ENCODE measurements around the gene ASIP. TPM values are rescaled to one million over a fixed set of nuclear protein-coding genes. Genes with fewer than 3 reads are reported as not detected.

The ASIP gene
- total RNA-seq, 1 experiment from 2014 or later: not detected

DNA sequence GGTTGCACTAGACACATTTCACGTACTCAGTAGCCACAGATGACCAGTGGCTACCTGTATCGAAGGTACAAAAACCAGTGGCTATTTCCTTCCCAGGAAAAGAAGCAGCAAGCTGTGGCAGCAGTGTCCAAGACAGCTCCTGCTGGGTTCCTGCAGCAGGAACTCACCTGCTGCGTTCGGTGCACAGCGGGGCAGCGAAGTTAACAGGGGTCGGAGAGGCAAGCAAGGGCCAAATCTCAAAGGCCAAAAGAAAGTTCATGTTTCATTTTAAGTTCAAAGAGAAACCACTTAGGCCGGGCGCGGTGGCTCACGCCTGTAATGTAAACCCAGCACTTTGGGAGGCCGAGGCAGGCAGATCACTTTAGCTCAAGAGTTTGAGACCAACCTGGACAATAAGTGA is 26.9 kb downstream of the ASIP start:
- no peaks in the 10 kb centered on the region for H3K4me1 Mint-ChIP-seq (ENCODE audit: low read depth, unreplicated experiment)
- no peak overlapping the region for H3K4me3 ChIP-seq (ENCODE audit: low read depth, low read length)
- no peaks in the 10 kb centered on the region for H3K9me3 ChIP-seq
- no peaks in the 10 kb centered on the region for H3K36me3 ChIP-seq (ENCODE audit: control insufficient read depth, insufficient read depth, low read length)
- no peaks in the 10 kb centered on the region for H3K27me3 Mint-ChIP-seq (ENCODE audit: insufficient read depth, unreplicated experiment)
- TF ChIP-seq, protein P1, sequence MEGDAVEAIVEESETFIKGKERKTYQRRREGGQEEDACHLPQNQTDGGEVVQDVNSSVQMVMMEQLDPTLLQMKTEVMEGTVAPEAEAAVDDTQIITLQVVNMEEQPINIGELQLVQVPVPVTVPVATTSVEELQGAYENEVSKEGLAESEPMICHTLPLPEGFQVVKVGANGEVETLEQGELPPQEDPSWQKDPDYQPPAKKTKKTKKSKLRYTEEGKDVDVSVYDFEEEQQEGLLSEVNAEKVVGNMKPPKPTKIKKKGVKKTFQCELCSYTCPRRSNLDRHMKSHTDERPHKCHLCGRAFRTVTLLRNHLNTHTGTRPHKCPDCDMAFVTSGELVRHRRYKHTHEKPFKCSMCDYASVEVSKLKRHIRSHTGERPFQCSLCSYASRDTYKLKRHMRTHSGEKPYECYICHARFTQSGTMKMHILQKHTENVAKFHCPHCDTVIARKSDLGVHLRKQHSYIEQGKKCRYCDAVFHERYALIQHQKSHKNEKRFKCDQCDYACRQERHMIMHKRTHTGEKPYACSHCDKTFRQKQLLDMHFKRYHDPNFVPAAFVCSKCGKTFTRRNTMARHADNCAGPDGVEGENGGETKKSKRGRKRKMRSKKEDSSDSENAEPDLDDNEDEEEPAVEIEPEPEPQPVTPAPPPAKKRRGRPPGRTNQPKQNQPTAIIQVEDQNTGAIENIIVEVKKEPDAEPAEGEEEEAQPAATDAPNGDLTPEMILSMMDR (IDR thresholded peaks at IDR 0.05; ENCODE audit: insufficient read depth in 1 of 2, low read depth in 1 of 2, low read length in 1 of 2, severe bottlenecking in 1 of 2, unreplicated experiment in 1 of 2): no peak
- H3K36me3 Mint-ChIP-seq (ENCODE audit: insufficient read depth, unreplicated experiment): peaks cover 54% of the 10 kb centered on the region
- H3K27ac Mint-ChIP-seq (ENCODE audit: unreplicated experiment): no peak overlapping the region
- H3K4me3 Mint-ChIP-seq (ENCODE audit: unreplicated experiment): no peak overlapping the region
- BruUV-seq (replicated peaks): no TSS peak
- no peak for DNase-seq
- CTCF ChIA-PET: interaction anchor here (1.0 to 1.3 kb wide), 2 partner anchors 44 to 78 kb away, joined by 3 to 5 read pairs; no protein-coding TSS in a partner anchor
- intact Hi-C loops (cut with micrococcal nuclease; ENCODE audit: unreplicated experiment): no loop called here
- no peaks in the 10 kb centered on the region for H3K9me3 Mint-ChIP-seq (ENCODE audit: unreplicated experiment)
- no peaks in the 10 kb centered on the region for H3K27me3 ChIP-seq (replicated peaks; ENCODE audit: control insufficient read depth, insufficient read depth, low read length)
- POLR2A ChIA-PET: no interaction called here
- no peaks in the 10 kb centered on the region for H3K4me1 ChIP-seq

DNA sequence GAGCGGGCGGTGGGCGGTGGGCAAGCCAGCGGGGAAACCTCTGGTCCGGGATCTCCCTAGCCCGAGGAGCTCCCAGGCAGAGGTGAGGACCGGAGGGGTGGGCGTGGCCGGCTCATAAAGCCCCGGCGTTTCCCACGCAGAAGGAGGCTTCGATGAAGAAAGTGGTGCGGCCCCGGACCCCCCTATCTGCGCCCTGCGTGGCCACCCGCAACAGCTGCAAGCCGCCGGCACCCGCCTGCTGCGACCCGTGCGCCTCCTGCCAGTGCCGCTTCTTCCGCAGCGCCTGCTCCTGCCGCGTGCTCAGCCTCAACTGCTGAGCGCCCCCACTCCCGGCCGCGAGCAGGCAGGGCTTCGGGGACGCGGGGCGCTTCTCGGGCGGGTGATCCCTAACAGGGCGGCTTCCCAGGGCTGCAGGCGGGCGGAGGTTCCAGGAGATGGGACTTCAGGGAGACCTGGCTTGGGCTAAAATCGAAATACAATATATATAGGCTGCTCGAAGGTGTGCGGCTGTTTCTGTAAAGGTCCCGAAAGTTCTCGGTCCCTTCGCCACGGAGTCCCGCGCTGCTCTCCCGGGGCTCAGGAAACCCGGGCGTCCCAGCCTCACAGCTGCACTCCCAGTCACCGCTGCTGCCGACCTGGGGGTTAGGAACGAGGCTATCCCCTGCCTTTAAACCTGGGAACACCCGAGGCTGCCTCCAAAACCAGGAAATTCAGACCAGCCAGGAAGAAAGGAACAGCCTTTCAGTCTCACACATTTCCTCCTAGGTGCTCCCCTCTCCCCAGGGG is 27.8 kb downstream of the ASIP start:
- H3K4me1 Mint-ChIP-seq (ENCODE audit: low read depth, unreplicated experiment): no peaks in the 10 kb centered on the region
- BruUV-seq (replicated peaks): no TSS peak
- peaks cover 63% of the 10 kb centered on the region for H3K36me3 Mint-ChIP-seq (ENCODE audit: insufficient read depth, unreplicated experiment)
- CTCF ChIA-PET: no interaction called here
- TF ChIP-seq, protein P1 (IDR thresholded peaks at IDR 0.05; ENCODE audit: insufficient read depth in 1 of 2, low read depth in 1 of 2, low read length in 1 of 2, severe bottlenecking in 1 of 2, unreplicated experiment in 1 of 2): no peak
- no peak overlapping the region for H3K4me3 Mint-ChIP-seq (ENCODE audit: unreplicated experiment)
- Histone ChIP-seq H3K4me1 (no peaks in the 10 kb centered on the region), H3K9me3 (no peaks in the 10 kb centered on the region), H3K4me3 (ENCODE audit: low read depth, low read length) (no peak overlapping the region), H3K27me3 (replicated peaks; ENCODE audit: control insufficient read depth, insufficient read depth, low read length) (no peaks in the 10 kb centered on the region), H3K36me3 (ENCODE audit: control insufficient read depth, insufficient read depth, low read length) (no peaks in the 10 kb centered on the region; the same call in 1 of the 2 replicates)
- peak overlapping the region; percentile 16 for H3K27ac Mint-ChIP-seq (ENCODE audit: unreplicated experiment)
- H3K27me3 Mint-ChIP-seq (ENCODE audit: insufficient read depth, unreplicated experiment): no peaks in the 10 kb centered on the region
- no peak for DNase-seq
- H3K9me3 Mint-ChIP-seq (ENCODE audit: unreplicated experiment): no peaks in the 10 kb centered on the region
- intact Hi-C loops (cut with micrococcal nuclease; ENCODE audit: unreplicated experiment): no loop called here
- POLR2A ChIA-PET: interaction anchor here (0.7 kb wide), 1 partner anchor 988 kb away, joined by 3 read pairs; no protein-coding TSS in a partner anchor

- no peaks in the 10 kb centered on the region for H3K27me3 Mint-ChIP-seq (ENCODE audit: insufficient read depth, unreplicated experiment)
- DNase-seq: no peak
- ChIA-PET POLR2A (no interaction called here), CTCF (interaction anchor here (0.8 kb wide), 2 partner anchors 41 to 80 kb away, joined by 3 read pairs; no protein-coding TSS in a partner anchor)
- Histone ChIP-seq H3K27me3 (replicated peaks; ENCODE audit: control insufficient read depth, insufficient read depth, low read length) (no peaks in the 10 kb centered on the region), H3K4me3 (ENCODE audit: low read depth, low read length) (no peak overlapping the region), H3K9me3 (no peaks in the 10 kb centered on the region), H3K36me3 (ENCODE audit: control insufficient read depth, insufficient read depth, low read length) (no peaks in the 10 kb centered on the region; the same call in 1 of the 2 replicates), H3K4me1 (no peaks in the 10 kb centered on the region)
- H3K27ac Mint-ChIP-seq (ENCODE audit: unreplicated experiment): no peak overlapping the region
- no TSS peak for BruUV-seq (replicated peaks)
- no peaks in the 10 kb centered on the region for H3K9me3 Mint-ChIP-seq (ENCODE audit: unreplicated experiment)
- intact Hi-C loops (cut with micrococcal nuclease; ENCODE audit: unreplicated experiment): no loop called here
- H3K4me3 Mint-ChIP-seq (ENCODE audit: unreplicated experiment): no peak overlapping the region
- H3K4me1 Mint-ChIP-seq (ENCODE audit: low read depth, unreplicated experiment): no peaks in the 10 kb centered on the region
- H3K36me3 Mint-ChIP-seq (ENCODE audit: insufficient read depth, unreplicated experiment): peaks cover 73% of the 10 kb centered on the region
- TF ChIP-seq, protein P1 (IDR thresholded peaks at IDR 0.05; ENCODE audit: insufficient read depth in 1 of 2, low read depth in 1 of 2, low read length in 1 of 2, severe bottlenecking in 1 of 2, unreplicated experiment in 1 of 2): no peak
Observed at GRCh38 chr20:34269996-34270627, 28.9 kb downstream of the ASIP start.

Data from Caco-2 (cell line).